D341Med (cell line): Measurements from ENCODE around the gene EPN1.
A peak's percentile ranks its signal among the peaks of the same experiment; 100 is the strongest.

Experiments
- DNase-seq: peaks from one replicate; pipeline ENCODE4 v3.0.0; 2012; ENCODE audit warnings: low spot score

The EPN1 gene

DNA sequence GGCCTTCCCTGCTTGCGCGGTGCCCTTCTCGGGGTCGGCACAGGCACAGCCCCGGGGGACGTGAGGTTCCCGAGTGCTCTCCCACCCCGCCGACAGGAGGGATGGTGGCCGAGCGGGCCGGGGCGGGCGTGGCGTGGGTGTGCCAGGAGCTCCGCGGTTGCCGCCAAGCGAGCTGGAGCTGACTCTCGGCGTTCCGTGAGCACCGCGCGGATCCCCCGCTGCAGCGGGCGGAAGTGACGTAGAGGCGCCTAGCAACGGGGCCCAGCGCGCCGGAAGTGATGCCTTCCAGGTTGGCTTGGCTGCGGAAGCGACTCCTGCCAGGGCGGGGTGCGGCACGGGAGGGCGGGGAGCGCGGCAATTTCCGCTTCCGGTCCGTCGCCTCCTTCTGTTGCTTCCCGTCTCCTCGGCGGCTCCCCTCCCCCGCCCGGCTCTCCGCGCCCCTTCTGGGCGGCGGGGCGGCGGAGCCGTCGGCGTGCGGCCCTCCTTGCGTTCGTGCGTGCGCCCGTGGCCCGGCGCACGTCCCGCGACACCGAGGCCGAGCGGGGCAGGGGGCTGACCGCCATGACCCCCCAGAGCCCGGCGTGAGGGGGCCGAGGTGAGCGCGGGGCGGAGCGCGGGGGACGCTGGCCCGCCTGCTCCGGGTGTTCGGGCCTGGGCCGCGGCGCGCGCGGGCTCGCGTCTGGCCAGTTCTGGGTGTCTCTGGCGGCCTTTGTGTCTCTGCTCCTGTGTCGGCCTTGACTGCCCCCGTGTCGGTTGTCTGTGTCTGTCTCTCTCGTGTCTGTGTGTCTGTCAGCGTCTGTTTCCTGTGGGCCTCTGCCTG, at the start of gene EPN1:
TSS of gene EPN1 (plus strand) at position 386 of the 820 bp plus-strand sequence. CDS start 3,402 bp downstream, outside the sequence.
- DNase-seq: peak; percentile 99

DNA sequence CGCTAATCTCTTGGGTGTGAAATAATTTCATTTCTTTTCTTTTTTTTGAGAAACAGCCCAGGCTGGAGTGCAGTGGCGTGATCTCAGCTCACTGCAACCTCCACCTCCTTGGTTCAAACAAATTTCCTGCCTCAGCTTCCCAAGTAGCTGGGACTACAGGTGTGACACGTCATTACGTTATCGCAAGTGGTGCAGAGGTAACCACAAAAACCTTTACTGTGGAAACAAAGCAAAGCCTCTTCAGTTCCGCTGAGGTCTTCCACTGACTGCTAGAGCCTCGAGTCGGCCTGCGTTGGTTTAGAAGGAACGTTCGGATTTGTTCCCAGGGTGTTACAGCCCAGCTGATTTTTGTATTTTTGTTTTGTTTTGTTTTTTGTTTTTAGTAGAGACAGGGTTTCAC, 48.7 kb upstream of the EPN1 start:
- DNase-seq: no peak

DNA sequence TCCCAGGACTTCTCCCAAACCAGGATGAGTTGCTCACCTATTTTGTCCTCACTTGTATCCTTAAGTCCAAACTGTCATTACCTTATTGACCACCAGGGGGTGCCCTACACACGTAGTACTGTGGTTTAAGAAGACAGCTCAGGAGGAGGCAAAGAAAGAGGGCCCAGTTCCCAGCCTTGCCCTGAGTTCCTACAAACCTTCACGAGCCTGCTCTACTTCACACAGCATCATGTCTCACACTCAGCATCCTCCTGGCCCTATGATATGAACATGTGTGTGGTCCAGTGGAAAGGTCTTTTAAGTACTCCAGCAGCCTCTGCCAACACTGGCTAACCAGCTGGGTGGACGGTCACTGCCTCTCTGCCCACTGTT, 42.6 kb upstream of the EPN1 start:
- peak; percentile 70 for DNase-seq

DNA sequence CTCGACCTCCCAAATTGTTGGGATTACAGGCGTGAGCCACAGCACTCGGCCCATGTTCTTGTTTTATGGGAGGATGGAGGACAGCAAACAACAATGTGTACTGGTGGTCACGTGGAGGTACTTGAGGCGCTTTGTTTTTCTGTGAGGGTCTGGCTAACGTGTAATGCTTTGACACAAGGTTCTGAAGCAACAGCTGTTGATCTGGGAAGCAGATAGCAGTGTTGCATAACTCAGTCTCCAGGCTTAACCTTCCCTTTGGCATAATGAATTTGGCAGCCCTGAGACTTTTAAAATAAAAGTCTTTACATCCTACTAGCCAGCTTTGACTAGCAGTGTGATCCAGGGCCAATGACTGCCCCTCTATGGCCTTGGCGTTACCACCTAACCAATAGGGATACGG, 41.2 kb upstream of the EPN1 start:
- DNase-seq: no peak

DNA sequence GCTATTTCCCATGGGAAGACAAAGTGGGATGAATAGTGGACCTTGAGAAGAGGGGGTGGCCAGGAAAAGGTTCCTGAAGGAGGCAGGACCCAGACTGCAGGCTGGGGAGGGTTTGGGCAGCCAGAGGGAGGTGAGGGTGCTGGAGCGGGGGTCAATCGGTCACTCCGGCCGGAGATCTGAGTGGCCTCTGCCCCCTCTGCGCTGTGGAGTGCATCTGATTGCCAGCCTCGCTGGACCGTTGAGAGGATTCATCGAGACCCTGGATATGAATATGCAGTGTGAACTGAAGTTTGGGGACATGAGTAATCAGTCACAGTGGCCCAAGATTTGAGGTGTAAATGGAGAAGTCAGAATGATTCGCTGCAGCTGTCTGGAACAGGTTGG, 39.7 kb upstream of the EPN1 start:
- no peak for DNase-seq

DNA sequence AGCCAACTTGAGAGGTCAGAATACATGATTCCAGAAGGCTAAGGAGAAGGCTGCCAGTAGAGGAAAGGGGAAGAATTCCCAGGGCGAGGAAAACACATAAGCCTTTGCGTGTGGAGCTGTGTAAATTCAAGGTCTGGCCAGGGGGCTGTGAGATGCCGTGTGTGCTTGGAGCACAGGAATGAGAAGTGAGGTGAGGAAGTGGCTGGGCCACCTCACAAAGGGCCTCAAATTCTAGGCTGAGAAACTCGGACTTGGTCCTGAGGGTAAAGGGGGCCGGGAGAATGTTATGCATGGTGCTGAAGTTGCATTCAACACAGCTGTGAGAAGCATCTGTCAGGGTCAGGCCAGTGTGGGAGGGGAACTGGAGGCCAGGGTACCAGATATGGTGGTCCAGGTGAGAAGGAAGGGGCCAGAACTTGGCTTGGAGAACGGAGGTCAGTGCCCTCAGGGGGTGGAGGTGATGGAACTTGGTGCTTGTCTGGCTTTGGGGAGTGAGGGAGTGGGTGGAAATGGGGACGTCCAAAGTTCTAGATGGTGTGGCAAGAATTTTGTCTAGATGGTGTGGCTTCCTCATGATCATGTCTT, 39.1 kb upstream of the EPN1 start:
- DNase-seq: no peak

DNA sequence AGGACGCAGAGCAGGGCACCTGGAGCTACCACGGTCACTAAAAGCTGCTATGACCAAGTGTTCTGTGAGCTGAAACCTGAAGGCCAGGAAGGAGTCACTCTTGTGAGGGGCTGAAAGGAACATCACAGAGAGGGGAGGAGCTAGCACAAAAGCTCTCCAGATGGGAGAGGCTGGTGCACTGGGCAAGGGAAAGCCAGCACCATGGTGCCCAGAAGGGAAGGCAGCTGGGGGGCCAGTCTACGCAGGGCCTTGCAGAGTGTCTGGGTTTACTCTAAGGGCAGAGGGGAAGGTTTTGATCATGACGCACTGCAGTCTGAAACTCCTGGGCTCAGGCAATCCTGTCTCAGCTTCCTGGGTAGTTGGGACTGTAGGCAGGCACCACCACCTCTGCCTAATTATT, 38.3 kb upstream of the EPN1 start:
- DNase-seq: no peak

DNA sequence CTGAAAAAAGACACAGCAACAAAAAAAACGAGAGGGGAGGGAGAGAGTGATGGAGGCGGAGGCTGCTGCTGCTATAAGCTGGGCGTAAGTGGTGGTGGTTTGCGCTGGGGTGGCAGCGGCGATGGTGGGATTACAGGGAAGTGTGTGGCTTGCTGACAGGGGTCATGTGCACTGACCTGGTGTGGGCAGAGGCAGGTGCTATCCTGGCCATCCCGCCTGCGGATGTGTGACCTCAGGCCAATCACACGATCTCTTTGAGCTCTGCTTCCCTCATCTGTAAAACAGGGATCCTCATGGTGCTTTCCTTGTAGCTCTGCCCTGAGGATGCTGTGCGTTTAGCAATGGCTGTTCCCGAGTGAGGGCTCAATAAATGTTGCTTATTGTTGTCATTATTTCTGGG, 37.5 kb upstream of the EPN1 start:
- DNase-seq: no peak

DNA sequence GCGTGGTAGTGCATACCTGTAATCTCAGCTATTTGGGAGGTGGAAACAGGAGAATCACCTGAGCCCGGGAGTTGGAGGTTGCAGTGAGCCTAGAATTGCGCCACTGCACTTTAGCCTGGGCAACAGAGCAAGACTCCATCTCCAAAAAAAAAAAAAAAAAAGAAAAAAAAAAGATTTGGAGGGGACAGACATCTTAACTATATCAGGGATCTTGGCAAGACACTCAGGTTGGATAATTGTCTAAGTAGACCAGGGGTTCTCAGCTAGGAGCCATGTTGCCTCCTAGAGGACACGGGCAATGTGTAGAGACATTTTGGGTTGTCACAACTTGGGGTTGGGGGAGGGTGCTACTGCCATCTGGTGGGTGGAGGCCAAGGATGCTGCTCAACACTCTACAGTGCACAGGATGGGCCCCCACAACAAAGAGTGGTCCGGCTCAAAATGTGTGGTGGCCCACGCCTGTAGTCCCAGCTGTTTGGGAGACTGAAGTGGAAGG, 36.1 kb upstream of the EPN1 start:
- DNase-seq: no peak

DNA sequence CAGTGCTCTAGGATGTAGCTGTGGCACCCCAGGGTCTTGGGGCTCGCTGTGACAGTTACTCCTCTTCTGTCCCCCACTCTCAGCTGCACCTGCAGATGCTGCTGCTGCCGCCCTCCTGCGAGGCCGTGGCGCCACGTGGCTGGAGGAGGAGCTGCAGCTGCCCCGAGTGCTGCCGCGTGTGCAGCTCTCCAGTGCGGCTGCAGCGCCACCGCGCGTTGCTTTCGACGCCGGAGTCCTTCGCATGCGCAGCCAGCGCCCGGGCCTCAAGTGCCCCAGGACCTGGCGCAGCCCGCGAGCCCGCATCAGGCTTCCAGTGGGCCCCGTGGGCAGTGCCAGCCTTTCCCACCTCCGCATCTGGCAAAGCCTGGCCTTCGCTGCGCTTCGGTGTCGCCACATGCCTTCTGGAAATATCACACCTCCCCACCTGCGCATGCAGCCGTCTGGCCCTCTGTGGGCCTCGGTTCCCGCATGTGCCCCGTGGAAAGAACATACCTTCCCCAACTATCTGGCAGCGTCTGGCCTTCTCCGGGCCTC, 34.9 kb upstream of the EPN1 start:
- DNase-seq: no peak

DNA sequence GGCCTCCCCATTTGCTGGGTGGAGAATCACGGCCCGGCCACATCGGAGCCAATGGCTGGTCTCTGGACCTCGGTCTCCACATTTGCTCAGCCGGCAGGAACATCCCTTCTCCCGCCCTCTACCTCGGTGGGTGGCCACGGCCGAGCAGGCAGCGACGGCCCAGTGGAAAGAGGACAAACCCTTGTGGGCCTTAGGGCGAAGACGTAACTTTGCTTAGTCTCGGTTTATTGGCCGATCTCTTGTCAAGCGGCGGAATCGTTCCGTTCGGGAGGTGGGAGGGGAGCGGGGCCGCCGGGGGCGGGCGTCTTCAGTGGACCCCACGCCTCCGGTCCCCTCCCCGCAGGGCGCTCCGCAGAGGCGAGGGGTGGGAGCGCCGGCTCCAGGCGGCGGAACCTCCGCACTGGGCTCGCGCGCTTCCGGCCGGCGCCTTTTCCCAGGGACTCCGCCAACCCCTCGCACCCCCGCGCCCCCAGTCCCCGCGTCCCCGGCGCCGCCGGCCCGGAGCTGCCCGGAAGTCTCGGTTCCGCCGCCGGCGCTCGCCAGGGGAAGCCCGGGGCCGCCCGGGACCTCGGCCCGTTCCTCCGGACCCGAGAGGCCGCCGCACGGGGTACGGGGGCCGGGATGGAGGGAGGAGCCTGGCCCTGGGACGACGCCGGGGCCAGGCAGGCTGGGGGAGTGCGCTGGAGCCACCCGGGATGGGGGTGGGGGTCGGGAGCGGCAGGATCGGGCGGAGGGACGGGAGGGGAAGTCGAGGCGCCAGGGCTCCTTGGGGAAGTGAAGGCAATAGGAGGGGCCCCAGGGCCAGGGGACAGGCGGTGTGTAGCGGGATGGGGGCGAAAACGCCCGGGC, 34.2 kb upstream of the EPN1 start, which contains the start of gene ZNF580:
TSS of gene ZNF580 (plus strand) at position 426 of the 849 bp plus-strand sequence. CDS start 1,507 bp downstream, outside the sequence.
- DNase-seq: peak; percentile 85

DNA sequence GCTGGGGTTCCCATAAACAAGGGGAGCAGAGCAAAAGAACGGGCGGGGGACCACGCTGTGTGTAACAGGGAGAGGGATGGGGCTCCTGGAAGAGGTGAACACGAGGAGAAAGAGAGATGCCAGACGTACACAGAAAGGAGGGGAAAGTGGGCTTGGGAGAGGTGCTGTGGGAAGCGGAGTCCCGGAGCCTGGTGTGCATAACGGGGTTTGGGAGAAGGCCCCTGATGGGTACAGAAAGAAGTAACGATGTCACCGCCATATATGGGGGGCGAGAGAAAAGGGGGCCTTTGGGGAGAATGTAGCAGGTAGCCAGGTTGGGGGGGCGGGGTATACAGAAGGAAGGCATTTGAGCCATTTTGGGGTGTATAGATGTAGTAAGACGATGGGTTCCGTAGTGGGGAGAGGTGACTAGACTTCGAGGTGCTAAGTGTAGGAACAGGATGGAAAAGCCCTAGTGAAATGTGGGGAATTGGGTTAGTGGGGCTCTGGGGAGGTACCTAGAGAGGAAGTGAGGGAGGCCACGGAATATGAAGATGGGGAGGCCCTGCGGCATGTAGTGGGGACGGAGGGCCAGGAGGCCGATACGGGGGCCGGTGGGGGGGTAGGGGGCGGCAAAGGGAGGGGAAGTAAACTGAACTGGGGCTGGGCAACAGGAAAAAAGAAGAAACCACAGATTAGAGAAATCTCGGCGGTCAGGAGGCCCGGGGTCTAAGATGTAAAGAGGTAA, 33.4 kb upstream of the EPN1 start:
- DNase-seq: no peak

DNA sequence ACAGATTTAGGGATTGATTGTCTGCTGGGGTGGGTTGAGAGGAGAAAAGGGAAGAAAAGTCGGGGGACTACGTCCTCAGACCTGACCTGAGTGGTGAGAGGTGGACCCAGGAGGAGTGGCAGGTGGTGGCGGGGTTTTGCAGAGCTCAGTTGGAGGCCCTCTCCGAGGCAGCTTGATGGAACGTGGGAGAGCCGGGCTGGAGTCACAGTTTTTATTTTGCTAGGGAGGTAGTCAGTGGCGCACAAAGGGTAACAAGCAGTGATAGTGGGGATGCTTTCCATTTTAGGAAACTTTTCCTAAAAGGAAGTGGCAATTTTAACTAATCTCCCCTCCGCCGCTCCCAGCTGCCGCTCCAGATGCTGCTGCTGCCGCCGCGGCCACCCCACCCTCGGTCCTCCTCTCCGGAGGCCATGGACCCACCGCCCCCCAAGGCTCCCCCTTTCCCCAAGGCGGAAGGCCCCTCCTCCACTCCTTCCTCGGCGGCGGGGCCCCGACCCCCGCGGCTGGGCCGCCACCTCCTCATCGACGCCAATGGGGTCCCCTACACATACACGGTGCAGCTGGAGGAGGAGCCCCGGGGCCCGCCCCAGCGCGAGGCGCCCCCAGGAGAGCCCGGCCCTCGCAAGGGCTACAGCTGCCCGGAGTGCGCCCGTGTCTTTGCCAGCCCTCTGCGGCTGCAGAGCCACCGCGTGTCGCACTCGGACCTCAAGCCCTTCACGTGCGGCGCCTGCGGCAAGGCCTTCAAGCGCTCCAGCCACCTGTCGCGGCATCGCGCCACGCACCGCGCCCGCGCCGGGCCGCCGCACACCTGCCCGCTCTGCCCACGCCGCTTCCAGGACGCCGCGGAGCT, 32.6 kb upstream of the EPN1 start:
- peak; percentile 53 for DNase-seq

DNA sequence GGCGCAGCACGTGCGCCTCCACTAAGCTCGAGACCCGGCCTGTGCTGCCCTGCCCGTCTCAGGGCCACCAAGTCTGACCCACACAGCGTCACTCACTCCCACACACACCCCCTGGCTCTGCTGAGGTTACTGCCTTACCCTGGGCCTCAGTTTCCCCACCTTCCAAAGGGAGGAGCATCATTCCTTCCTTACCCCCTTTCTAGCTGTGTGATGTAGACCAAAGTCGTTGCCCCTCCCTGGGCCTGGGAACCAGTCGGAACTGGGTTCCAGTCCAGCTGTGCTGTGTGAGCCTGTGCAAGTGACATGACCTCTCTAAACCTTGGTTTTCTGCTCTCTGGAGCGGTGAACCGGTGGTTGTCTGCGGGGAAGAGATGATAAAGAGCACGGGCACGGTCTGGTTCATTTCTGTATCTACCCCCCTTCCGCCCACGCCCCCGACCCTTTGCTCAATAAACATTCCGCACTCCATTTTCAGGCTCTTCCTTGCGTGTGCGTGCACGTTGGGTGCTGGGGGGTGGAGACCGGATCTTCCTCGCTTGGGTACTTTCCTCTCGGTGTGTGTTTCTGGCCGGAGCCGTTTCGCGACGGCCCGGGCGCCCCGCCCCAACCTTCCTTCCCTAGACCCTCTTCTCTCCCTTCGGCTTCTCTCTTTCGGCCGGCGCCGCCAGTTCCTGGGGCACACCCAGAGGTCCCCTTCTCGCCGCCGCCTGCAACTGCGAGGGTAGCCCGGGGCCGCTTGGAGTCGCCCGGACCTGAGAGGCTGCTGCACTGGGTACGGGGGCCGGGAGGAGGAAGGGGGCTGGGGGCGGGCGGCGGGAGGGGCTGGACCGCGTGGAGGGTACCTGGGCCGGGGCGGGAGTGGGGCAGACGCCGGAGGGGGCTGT, 31.8 kb upstream of the EPN1 start, which contains the start of gene ZNF581:
TSS of gene ZNF581 (plus strand) at position 647 of the 884 bp plus-strand sequence. CDS start 923 bp downstream, outside the sequence.
- DNase-seq: peak; percentile 77

DNA sequence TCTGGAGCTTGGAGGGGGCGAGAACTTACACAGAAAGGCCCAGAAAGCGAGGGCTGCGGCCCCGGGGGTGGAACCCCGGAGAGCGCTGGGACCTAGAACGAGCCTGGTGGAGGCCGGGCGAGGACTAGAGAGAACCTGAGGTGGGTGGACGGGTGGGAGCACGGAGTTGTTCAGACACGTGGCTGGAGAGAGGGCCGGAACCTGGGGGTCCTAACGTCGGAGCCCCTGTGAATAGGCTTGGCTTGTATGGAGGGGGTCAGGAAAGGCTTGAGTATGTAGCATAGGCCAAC, 31.2 kb upstream of the EPN1 start:
- DNase-seq: no peak

DNA sequence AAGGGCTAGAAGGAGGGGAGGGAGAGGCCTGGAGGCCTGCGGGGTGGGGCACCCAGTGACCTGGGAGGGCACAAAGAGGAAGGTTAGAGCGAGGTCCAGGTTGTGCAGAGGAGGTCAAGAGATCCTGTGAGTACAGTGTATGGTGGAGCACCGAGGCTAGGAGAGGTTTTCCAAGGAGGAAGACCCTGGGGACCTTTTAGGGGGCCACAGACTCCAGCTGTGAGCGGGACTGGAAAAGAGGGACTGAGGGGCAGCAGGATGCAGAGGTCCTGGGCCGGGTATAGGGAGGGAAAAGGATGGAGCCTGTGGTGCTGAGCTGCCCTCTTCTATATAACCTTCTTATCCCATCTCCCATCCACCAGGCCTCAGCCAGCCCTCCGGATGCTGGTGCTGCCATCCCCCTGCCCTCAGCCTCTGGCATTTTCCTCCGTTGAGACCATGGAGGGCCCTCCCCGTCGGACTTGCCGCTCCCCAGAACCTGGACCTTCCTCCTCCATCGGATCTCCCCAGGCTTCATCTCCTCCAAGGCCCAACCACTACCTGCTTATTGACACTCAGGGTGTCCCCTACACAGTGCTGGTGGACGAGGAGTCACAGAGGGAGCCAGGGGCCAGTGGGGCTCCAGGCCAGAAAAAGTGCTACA, 30.7 kb upstream of the EPN1 start:
- DNase-seq: no peak

DNA sequence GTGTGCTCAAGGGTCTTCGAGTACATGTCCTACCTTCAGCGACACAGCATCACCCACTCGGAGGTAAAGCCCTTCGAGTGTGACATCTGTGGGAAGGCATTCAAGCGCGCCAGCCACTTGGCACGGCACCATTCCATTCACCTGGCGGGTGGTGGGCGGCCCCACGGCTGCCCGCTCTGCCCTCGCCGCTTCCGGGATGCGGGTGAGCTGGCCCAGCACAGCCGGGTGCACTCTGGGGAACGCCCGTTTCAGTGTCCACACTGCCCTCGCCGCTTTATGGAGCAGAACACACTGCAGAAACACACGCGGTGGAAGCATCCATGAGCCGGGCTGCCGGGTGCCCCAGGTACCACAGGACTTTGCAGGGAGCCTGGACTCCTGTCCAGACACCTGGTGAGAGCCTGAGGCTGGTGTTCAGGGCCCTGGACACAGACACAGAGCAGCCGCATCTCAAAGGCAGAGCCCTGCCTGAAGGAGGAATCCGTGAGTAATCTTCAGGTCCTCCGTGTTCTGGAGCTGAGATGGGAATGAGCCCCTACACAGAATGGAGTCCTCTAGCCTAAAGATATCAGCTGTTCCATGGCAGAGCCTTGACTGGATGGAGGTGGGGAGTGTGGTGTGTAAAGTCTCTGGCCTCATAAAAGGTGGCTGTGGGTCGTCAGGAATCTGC, 30.0 kb upstream of the EPN1 start:
- DNase-seq: no peak

DNA sequence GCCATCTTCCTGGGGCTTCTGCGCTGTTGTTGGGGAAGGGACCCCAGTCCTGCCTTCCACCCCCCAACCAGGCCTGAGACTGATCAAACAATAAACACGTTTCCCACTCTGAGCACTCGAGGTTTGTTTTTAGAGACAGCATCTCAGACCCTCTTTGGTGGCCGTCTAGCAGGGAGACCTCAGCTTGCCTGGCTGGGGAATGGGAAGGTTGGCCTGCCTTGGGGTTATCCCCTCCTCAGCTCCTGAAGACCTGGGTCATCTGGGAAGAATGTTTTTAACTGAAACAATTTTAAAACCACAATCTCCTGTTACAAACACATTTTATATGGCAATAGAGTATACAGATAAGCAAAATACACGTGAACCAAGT, 29.5 kb upstream of the EPN1 start:
- no peak for DNase-seq
